Measurements from ENCODE around the gene PPP1R7.

- TF ChIP-seq MAX (IDR thresholded peaks at IDR 0.05): no peak
- TF ChIP-seq, protein P1, sequence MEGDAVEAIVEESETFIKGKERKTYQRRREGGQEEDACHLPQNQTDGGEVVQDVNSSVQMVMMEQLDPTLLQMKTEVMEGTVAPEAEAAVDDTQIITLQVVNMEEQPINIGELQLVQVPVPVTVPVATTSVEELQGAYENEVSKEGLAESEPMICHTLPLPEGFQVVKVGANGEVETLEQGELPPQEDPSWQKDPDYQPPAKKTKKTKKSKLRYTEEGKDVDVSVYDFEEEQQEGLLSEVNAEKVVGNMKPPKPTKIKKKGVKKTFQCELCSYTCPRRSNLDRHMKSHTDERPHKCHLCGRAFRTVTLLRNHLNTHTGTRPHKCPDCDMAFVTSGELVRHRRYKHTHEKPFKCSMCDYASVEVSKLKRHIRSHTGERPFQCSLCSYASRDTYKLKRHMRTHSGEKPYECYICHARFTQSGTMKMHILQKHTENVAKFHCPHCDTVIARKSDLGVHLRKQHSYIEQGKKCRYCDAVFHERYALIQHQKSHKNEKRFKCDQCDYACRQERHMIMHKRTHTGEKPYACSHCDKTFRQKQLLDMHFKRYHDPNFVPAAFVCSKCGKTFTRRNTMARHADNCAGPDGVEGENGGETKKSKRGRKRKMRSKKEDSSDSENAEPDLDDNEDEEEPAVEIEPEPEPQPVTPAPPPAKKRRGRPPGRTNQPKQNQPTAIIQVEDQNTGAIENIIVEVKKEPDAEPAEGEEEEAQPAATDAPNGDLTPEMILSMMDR (IDR thresholded peaks at IDR 0.05 in 2 of 3, conservative IDR thresholded peaks at IDR 0.05 in 1 of 3; ENCODE audit: borderline replicate concordance in 1 of 3, insufficient read depth in 1 of 3, low read depth in 2 of 3, low read length in 2 of 3): no peak
- no peak for TF ChIP-seq ZNF274 (IDR thresholded peaks at IDR 0.05; ENCODE audit: low read depth, low read length)
- TF ChIP-seq POLR2AphosphoS5 (IDR thresholded peaks at IDR 0.05; ENCODE audit: low read depth, low read length): no peak
- TF ChIP-seq EZH2 (IDR thresholded peaks at IDR 0.05): no peak
Observed at GRCh38 chr2:241209271-241209670, 59.0 kb downstream of the PPP1R7 start.

Data from HCT116 (cell line).